Esophagus squamous epithelium (tissue), 5 donors: ENCODE results near the gene FOLH1. TPM values are rescaled to one million over a fixed set of nuclear protein-coding genes. Genes with fewer than 3 reads are reported as not detected.
"Not testable (repeated sequence)": the region's sequence is repeated elsewhere in the genome, so short reads cannot be mapped to it uniquely, and the experiment has no call there.

ENCODE experiments used
- DNase-seq: peaks from one replicate; lab custom pipeline; 2025; lab: John Stamatoyannopoulos, UW
- H3K27ac ChIP-seq, 4 donors: fragments of 200-600 bp; sonication (generic); one replicate each; pipeline ENCODE4 v1.5.1; 2016 to 2019; ENCODE audit warnings: mild to moderate bottlenecking in 1 of 4
- H3K27me3 ChIP-seq, 4 donors: fragments of 200-600 bp; sonication (generic); 1 replicate in 3 of 4; 2 replicates in 1 of 4; pipeline versions ENCODE4 v1.5.1 to v1.6.0; 2017 to 2021; ENCODE audit warnings: antibody characterized with exemption in 1 of 4
- H3K36me3 ChIP-seq, 3 donors: fragments of 200-600 bp; sonication (generic); one replicate each; pipeline ENCODE4 v1.5.1; 2016 to 2019
- H3K4me1 ChIP-seq, 3 donors: fragments of 200-600 bp; sonication (generic); one replicate each; pipeline ENCODE4 v1.5.1; 2017 to 2019
- H3K4me3 ChIP-seq, 4 donors: fragments of 200-600 bp; sonication (generic); 1 replicate in 3 of 4; 2 replicates in 1 of 4; pipeline ENCODE4 v1.5.1; 2016 to 2019; ENCODE audit warnings: mild to moderate bottlenecking in 2 of 4, moderate library complexity in 1 of 4
- H3K9me3 ChIP-seq, 3 donors: fragments of 200-600 bp; sonication (generic); one replicate each; pipeline ENCODE4 v1.5.1; 2016 to 2019
- POLR2A ChIP-seq, 4 donors: fragments of 450-650 bp; IDR thresholded peaks; one replicate each; pipeline ENCODE4 v1.6.1; 2017; ENCODE audit warnings: antibody characterized with exemption in 4 of 4, mild to moderate bottlenecking in 4 of 4, moderate library complexity in 3 of 4
- WGBS, 2 donors: methylation state at CpG; one replicate each; pipeline ENCODE4 v1.1.5; 2018; 5-methylcytosine and 5-hydroxymethylcytosine counted together
- intact Hi-C: fragments of 100-400 bp; cut with DNase I; formaldehyde crosslinking; loops from one replicate; pipeline ENCODE4 v1.15.0; 2022
- total RNA-seq, 4 donors: library from RNA; depleted of rRNA; stranded (reverse); fragments of >200 nt; gene quantifications; one replicate each; pipeline ENCODE4 v1.1.0, GENCODE V29; 2016
- TF ChIP-seq, protein P1 (sequence below), 6 experiments: fragments of 450-650 bp in 4 of 6; fragments of 200-600 bp in 2 of 6; sonication (generic) in 2 of 6; IDR thresholded peaks; one replicate each; pipeline ENCODE4 v1.5.1; 2016 to 2019; ENCODE audit warnings: antibody characterized with exemption in 6 of 6, mild to moderate bottlenecking in 4 of 6, moderate library complexity in 4 of 6
- donor health status: DM: yes; HTN: yes; CAD: no.

Gene FOLH1
- total RNA-seq, 4 donors from 2014 or later = 0.95 to 7.4 (median 1.8) TPM

DNA sequence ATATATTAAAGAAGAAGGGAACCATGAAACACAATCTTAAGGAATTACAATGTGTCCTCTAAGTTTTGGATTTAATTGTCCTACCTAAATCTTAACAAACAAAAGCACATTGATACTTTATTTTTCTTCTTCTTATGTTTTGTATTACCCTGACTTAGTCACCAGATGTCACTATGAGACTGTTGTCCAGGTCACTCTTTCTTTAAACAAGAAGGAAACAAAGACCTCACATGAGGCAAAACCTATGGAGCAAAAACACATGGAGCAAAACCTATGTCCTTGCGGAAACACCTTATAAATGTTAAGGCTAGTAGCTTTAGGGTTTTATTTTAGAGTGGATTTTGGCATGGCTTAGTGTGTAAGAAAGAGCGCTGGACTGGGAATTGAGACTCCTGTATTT lies 20.7 kb upstream of the FOLH1 start:
- H3K27me3 ChIP-seq, H3K4me1 ChIP-seq, intact Hi-C loops, H3K9me3 ChIP-seq, H3K4me3 ChIP-seq, DNase-seq, H3K27ac ChIP-seq, H3K36me3 ChIP-seq: not testable (repeated sequence)
- 55 to 69% methylated on average over 2 of the region's 2 CpGs for WGBS, 2 donors
- TF ChIP-seq, protein P1, sequence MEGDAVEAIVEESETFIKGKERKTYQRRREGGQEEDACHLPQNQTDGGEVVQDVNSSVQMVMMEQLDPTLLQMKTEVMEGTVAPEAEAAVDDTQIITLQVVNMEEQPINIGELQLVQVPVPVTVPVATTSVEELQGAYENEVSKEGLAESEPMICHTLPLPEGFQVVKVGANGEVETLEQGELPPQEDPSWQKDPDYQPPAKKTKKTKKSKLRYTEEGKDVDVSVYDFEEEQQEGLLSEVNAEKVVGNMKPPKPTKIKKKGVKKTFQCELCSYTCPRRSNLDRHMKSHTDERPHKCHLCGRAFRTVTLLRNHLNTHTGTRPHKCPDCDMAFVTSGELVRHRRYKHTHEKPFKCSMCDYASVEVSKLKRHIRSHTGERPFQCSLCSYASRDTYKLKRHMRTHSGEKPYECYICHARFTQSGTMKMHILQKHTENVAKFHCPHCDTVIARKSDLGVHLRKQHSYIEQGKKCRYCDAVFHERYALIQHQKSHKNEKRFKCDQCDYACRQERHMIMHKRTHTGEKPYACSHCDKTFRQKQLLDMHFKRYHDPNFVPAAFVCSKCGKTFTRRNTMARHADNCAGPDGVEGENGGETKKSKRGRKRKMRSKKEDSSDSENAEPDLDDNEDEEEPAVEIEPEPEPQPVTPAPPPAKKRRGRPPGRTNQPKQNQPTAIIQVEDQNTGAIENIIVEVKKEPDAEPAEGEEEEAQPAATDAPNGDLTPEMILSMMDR (IDR thresholded peaks at IDR 0.05) = peak in 4 of 6 experiments; percentile 7 to 38 (median 20)

DNA sequence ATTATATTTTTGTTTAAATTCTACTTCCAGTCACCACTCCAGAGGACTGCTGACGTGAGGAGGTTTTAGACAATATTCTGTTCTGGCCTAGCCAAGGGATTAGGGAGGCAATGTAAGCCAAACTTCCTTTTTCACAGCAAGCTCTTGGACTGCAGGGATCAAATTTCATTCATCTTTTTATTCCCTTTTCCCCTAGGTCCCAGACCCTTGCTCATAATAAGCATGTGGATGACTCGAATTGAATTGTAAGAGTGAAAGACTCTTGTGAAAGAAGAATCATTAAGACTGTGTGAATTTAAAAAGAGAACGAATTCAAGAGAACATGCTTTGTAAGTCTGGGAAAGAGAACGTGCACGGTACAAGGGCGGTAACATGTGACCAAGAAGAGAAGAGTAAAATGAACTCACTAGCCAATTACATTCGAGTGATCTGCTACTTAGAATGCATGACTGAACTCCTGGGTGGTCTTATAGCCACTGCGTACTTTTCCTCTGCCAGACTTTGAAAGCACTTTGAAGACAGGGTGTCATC lies 16.9 kb upstream of the FOLH1 start:
- H3K27ac ChIP-seq, H3K36me3 ChIP-seq, intact Hi-C loops, DNase-seq, H3K4me3 ChIP-seq, H3K4me1 ChIP-seq, H3K9me3 ChIP-seq, H3K27me3 ChIP-seq: not testable (repeated sequence)
- 50 to 60% methylated on average over 8 of the region's 8 CpGs for WGBS, 2 donors

DNA sequence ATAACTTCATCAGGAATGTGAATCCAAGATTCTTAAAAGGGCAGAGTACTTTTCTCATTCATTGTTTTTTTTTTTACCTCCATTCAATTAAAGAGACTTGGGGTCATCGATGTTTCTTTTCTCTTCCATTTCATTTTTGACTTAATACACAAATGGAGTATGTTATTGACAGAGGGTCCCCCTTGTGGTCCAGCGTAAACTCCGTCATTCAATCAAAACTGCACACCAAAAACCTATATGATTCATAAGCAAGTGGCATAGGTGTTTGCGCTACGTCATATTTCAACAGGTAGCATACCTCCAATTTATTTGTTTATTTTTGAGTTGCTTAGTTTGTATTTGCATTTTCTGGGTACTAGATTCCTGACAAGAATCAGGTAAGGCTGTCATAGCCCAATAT lies 12.7 kb upstream of the FOLH1 start:
- H3K4me1 ChIP-seq = no peaks in the 10 kb centered on the region
- DNase-seq = no peak
- H3K27me3 ChIP-seq = no peaks in the 10 kb centered on the region
- no peak overlapping the region for H3K4me3 ChIP-seq
- H3K9me3 ChIP-seq = no peaks in the 10 kb centered on the region
- TF ChIP-seq, protein P1 (IDR thresholded peaks at IDR 0.05) = no peak
- no peak for TF ChIP-seq POLR2A (IDR thresholded peaks at IDR 0.05)
- H3K36me3 ChIP-seq = no peaks in the 10 kb centered on the region
- 88 to 94% methylated on average over 5 of the region's 5 CpGs for WGBS, 2 donors
- intact Hi-C loops = no loop called here
- H3K27ac ChIP-seq = no peak overlapping the region

DNA sequence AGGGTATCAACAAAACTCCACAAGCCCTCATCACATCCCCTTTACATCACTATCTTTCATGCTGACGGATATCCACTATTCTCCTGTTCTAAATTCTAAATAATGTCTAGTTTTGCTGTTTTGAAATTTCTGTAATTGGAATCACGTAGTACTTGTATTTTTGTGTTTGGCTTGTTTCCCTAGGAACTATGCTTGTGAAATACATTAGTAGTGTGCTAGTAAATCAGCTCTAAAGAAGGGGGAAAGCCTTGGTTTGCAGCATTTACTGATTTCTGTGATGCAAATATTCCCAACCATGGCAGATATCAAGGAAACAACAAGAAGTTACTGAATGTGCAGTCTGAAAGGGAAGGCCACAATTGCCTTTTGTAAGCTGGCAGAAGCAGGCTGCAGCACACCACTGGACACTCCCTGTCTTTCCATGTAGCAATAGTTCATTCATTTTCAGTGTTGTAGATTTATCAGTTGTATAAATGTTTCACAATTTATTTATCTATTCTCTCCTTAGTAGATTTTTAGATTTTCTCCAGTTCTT lies 4.7 kb upstream of the FOLH1 start:
- Histone ChIP-seq H3K9me3 (no peaks in the 10 kb centered on the region), H3K36me3 (no peaks in the 10 kb centered on the region), H3K27me3 (no peaks in the 10 kb centered on the region), H3K27ac (no peak overlapping the region), H3K4me1 (peaks cover 0 to 10% (median 0%) of the 10 kb centered on the region in 3 donors), H3K4me3 (no peak overlapping the region)
- no peak for DNase-seq
- 58 to 67% methylated on average over 2 of the region's 2 CpGs for whole genome bisulfite sequencing, 2 donors
- TF ChIP-seq, protein P1 (IDR thresholded peaks at IDR 0.05) = no peak
- TF ChIP-seq POLR2A (IDR thresholded peaks at IDR 0.05) = no peak
- intact Hi-C loops = no loop called here

DNA sequence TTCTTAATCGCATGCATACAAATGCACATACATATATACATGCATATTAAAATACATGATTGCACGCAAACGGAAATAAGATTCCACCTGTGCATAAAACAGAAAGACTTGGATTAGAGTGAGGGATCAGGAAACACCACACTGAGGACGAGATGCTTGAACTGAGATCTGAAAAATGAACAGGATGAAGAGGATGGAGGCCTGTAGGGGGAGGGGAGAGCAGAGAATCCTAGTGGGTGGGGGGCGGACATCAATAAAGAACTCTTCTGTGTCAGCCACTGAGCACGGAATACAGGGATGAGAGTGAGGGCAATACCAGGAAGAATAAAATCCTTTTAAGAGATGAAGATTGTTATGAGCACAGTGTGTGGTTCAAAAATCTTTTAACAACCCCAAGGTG lies 1.4 kb downstream of the FOLH1 start:
- intact Hi-C loops, DNase-seq, H3K27ac ChIP-seq, H3K27me3 ChIP-seq, H3K36me3 ChIP-seq, H3K4me3 ChIP-seq, H3K9me3 ChIP-seq: not testable (repeated sequence)
- H3K4me1 ChIP-seq = peaks cover 0 to 21% (median 0%) of the 10 kb centered on the region in 3 donors
- WGBS, 2 donors = 71 to 80% methylated on average over 6 of the region's 6 CpGs

DNA sequence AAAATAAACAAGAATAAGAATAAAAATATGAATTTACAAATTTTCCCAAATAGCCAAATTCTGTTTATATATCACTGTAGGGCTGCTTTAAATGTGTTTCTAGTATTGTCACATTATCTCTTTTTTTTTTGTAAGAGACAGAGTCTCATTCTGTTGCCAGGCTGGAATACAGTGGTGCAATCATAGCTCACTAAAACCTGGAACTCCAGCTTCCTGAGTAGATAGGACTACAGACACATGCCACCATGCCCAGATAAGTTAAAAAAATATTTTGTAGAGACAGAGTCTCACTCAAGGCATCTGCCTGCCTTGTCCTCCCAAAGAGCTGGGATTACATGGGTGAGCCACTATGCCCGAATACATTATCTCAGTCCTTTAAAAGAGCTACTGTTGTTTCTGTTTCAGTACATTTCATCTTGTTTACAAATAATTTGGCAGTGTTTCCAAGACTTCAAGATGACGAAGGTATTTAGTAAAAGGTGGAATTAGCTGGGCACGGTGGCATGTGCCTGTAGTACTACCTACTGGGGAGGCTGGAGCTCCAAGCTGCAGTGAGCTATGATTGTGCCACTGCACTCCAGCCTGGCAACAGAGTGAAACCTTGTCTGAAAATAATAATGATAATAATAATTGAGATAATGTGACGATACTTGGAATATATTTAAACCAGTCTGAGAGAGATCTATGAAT lies 6.0 kb downstream of the FOLH1 start:
- WGBS, 2 donors = 77 to 83% methylated on average over 4 of the region's 4 CpGs
- DNase-seq = no peak
- no peaks in the 10 kb centered on the region for H3K27me3 ChIP-seq
- H3K4me3 ChIP-seq = no peak overlapping the region
- no peaks in the 10 kb centered on the region for H3K36me3 ChIP-seq
- peaks cover 0 to 8% (median 0%) of the 10 kb centered on the region in 3 donors for H3K4me1 ChIP-seq
- no peaks in the 10 kb centered on the region for H3K9me3 ChIP-seq
- H3K27ac ChIP-seq = no peak overlapping the region
- TF ChIP-seq, protein P1 (IDR thresholded peaks at IDR 0.05) = no peak
- no peak for TF ChIP-seq POLR2A (IDR thresholded peaks at IDR 0.05)
- intact Hi-C loops = no loop called here

DNA sequence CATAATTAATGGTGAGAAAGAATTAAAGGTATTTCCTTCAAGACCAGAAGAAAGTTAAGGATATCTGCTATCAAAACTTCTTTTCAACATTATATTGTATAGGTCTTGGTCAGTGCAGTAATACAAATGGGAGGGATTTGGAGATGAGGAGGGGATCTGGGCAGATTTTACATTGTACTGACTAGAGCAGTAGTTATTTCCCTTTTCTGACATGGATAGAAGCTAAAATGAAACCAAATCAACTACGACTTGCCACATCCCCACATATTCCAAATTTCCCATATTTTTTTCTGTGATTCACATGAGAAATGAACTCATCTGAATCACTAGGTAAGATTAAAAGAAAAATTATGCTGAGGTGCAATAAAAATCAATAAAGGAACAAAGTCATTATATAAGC lies 11.6 kb downstream of the FOLH1 start:
- intact Hi-C loops, H3K4me3 ChIP-seq, H3K9me3 ChIP-seq, H3K27ac ChIP-seq, DNase-seq, H3K4me1 ChIP-seq, H3K36me3 ChIP-seq, H3K27me3 ChIP-seq: not testable (repeated sequence)
- WGBS, 2 donors = 74 to 82% methylated on average over 1 of the region's 1 CpG

DNA sequence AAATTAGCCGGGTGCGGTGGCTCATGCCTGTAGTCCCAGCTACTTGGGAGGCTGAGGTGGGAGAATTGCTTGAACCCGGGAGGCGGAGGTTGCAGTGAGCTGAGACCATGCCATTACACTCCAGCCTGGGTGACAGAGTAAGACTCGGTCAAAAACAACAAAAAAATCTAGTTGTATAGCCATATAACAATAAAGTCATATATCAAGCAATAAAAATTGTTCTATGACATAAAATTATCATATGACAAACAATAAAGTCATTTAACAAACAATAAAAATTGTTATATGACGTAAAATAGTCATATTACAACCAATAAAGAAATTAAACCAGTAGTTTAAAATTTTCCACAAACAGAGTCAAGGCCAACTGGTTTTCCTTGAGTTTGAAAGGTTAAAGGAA lies 12.4 kb downstream of the FOLH1 start:
- H3K4me3 ChIP-seq, H3K27ac ChIP-seq, H3K27me3 ChIP-seq, H3K36me3 ChIP-seq, H3K4me1 ChIP-seq, H3K9me3 ChIP-seq, intact Hi-C loops, DNase-seq: not testable (repeated sequence)
- WGBS, 2 donors = 81 to 85% methylated on average over 5 to 6 of the region's 6 CpGs

DNA sequence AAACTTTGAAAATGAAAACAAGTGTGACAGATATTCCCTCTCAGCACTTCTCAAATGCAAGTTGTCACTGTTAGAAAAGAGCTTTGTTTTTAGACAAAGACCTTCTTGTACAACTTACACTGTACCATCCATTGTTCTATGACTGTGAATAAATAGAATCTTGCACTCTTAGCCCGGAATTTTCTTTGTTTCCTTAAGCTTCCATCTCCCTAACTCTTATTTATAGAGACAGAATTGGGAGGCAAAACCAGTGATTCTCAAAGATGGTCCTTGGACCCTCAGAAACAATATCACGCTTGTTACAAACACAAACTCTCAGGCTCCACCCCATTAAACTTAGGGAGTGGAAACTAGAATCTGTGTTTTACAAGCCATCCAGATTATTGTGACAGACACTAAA lies 18.1 kb downstream of the FOLH1 start:
- H3K27ac ChIP-seq, H3K27me3 ChIP-seq, DNase-seq, H3K4me1 ChIP-seq, H3K4me3 ChIP-seq, intact Hi-C loops, H3K9me3 ChIP-seq, H3K36me3 ChIP-seq: not testable (repeated sequence)
- WGBS, 2 donors = 65 to 72% methylated on average over 2 of the region's 2 CpGs
